GM10266 (cell line): ENCODE data around the gene PIBF1.
"Not testable (repeated sequence)": the region's sequence is repeated elsewhere in the genome, so short reads cannot be mapped to it uniquely, and the experiment has no call there.

ENCODE experiments used
- DNase-seq: peaks from one replicate; pipeline ENCODE4 v3.0.0; 2012; ENCODE audit errors: extremely low spot score
- TF ChIP-seq, protein P1 (sequence below): IDR thresholded peaks from 2 replicates; pipeline ENCODE4 v1.5.1; 2012; ENCODE audit warnings: mild to moderate bottlenecking, low read depth; ENCODE audit not compliant: control insufficient read depth, insufficient read depth; ENCODE audit errors: missing control alignments

PIBF1 gene

DNA sequence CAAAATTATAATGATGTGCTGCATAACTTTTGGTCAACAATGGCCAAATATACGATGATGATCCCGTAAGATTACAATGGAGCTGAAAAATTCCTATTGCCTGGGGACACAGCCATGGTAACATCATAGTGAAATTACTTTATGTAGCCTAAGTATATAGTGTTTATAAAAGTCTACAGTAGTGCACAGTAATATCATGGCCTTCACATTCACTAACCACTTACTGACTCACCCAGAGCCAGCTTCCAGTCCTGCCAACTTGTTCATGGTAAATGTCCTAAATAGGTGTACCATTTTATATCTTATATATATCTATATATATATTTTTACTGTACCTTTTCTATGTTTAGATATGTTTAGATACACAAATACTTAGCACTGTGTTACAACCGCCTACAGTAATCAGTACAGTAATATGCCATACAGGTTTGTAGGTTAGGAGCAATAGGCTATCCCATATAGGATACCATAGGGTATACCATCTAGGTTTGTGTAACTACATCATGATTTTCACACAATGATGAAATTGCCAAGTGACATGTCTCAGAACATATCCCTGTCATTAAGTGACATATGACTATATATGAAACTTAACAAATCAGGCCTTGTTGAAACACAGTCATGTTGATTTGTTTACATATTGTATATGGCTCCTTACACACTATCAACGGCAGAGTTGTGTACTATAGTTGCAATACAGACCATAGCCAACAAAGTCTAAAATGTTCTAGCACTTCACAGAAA lies 24.0 kb upstream of the PIBF1 start:
- TF ChIP-seq, protein P1, sequence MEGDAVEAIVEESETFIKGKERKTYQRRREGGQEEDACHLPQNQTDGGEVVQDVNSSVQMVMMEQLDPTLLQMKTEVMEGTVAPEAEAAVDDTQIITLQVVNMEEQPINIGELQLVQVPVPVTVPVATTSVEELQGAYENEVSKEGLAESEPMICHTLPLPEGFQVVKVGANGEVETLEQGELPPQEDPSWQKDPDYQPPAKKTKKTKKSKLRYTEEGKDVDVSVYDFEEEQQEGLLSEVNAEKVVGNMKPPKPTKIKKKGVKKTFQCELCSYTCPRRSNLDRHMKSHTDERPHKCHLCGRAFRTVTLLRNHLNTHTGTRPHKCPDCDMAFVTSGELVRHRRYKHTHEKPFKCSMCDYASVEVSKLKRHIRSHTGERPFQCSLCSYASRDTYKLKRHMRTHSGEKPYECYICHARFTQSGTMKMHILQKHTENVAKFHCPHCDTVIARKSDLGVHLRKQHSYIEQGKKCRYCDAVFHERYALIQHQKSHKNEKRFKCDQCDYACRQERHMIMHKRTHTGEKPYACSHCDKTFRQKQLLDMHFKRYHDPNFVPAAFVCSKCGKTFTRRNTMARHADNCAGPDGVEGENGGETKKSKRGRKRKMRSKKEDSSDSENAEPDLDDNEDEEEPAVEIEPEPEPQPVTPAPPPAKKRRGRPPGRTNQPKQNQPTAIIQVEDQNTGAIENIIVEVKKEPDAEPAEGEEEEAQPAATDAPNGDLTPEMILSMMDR, result no peak
- DNase-seq, result no peak

- TF ChIP-seq, protein P1, result no peak
- no peak for DNase-seq
Measured at GRCh38 chr13:72760189-72760588, 21.7 kb upstream of the PIBF1 start.

DNA sequence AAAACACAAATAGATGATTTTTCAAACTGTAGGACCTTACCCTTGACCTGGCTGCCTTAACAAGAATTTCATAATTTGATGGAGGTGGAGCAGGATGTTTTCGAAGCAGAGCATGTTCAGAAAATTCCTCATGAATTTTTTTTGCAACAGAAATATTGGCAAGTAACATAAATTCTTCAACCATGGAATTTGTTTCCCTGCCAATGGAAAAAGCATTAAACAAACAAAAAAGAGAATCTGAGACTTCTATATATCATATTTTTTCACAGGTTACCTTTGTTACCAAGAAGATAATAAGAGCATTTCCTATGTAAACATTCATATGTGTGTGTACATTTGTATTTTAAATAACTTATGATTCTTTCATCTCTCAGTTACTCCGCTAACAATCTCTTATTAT lies 18.5 kb upstream of the PIBF1 start:
- TF ChIP-seq, protein P1, result no peak

GRCh38 chr13:72774019-72774418 lies 7.9 kb upstream of the PIBF1 start:
- DNase-seq, result no peak
- TF ChIP-seq, protein P1, result no peak

More for the DNA sequence above, 18.5 kb upstream of the PIBF1 start:
- DNase-seq, result no peak

DNA sequence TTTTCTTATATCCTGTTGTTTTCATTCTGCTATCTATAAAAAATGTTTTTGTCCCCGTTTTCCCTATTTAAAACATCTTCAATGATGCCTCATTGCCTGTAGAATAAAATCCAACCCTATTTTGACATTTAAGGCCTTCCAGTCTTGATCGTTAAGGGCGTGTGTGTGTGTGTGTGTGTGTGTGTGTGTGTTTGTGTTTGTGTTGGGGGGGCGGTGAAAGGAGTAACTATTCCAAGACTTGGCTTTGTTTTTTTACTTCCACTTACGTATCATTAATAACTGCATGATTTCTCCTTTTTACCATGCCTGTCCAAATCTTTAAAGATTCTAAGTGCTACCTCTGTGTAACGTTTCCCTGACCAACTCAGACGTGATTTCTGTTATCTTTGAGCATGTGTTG lies 784 bp downstream of the PIBF1 start:
- no peak for DNase-seq
- TF ChIP-seq, protein P1, result no peak

DNA sequence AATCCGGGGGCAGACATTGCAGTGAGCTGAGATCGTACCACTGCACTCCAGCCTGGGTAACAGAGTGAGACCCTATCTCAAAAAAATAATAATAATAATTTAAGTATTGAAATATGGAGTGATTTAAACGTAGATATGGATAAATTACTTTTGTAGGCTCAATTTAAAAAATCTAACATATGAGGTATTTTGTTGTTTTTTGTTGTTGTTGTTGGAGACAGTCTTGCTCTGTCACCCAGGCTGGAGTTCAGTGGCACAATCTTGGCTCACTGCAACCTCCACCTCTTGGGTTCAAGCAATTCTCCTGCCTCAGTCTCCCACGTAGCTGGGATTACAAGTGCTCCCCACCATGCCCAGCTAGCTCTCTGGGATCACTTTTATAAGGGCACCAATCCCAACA lies 2.7 kb downstream of the PIBF1 start:
- DNase-seq, result not testable (repeated sequence)

GRCh38 chr13:72788831-72789230 lies 6.9 kb downstream of the PIBF1 start:
- TF ChIP-seq, protein P1, result no peak
- no peak for DNase-seq

- TF ChIP-seq, protein P1, result no peak
- no peak for DNase-seq
Measured at GRCh38 chr13:72792640-72793039, 10.7 kb downstream of the PIBF1 start.
